Measurements from ENCODE around the gene QDPR. TPM values are rescaled to one million over a fixed set of nuclear protein-coding genes. Genes with fewer than 3 reads are reported as not detected.

QDPR gene
- total RNA-seq, 1 experiment from 2014 or later, result 8.3 TPM

DNA sequence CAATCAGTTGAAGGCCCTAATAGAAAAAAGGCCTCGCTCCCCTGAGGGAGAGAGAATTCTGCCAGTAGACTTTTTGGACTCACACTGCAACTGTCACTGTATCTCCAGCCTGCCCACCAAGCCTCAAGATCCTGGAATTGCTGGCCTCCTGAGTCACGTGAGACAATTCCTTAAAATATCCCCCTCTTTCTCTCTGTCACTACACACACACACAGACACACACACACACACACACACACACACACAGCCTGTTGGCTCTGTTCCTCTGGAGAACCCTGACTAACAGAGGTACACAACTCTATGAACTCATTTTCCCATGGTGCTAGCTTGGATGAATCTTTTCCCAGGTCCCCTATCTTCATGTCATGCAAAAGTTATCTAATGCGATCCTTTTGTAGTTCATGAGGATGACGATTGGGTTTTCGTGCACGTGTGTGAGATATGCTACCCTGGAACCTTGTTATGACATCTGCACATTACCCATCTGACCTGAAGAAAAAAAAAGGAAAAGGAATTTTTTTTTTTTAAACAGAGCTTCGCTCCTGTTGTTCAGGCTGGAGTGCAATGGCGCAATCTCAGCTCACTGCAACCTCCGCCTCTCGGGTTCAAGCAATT lies 16.8 kb upstream of the QDPR start:
- DNase-seq (ENCODE audit: low read depth), result no peak

DNA sequence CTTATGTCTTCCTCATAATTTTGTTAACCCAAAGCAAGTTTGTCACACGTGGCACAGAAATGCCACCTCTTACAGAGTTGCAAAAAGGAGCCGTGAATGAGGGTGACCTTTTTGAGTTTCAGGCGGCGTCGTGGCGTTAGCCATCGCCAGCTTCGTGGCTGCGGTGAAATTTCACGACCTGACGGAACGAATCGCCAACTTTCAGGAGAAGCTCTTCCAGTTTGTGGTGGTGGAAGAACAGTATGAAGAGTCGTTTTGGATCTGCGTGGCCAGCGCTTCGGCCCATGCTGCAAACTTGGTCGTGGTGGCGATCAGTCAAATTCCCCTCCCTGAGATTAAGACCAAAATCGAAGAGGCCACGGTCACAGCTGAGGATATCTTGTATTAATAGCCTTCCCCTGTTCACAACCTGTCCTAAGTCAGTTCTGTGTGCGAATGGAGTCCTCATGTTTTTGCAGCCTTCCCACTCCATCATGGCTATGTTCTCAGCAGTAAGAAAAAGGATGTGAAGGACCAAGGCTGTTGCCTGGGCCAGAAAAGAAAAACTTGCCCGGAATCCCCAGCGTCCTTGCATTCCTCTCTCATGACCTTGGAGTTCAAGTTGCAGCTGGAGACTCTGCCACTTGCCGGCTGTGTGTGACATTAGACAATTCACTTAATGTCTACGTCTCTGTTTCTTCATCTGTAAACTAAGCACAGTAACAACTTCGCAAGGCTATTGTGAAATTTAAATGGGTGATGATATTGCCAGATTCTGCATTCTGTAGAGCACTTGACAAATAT lies 15.0 kb upstream of the QDPR start:
- DNase-seq (ENCODE audit: low read depth), result no peak

DNA sequence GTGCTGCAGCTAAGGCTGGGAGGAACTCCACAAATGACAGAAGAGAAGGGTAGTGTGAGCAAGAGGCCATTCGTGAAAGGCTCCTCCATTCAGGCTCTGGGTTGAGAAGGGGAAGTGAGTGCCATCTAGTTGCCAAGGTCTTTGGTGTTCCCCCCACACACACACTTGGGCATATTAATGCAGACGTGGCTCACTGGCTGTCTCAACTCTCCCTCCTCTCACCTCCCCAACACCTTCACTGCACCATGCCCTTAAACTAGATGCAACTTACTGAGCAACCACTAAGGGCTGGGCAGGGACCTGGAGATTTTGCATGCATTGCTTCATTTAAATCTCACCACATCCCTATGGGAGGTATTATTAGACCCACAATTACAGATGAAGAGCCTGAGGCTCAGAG lies 11.8 kb upstream of the QDPR start:
- no peak for DNase-seq (ENCODE audit: low read depth)

DNA sequence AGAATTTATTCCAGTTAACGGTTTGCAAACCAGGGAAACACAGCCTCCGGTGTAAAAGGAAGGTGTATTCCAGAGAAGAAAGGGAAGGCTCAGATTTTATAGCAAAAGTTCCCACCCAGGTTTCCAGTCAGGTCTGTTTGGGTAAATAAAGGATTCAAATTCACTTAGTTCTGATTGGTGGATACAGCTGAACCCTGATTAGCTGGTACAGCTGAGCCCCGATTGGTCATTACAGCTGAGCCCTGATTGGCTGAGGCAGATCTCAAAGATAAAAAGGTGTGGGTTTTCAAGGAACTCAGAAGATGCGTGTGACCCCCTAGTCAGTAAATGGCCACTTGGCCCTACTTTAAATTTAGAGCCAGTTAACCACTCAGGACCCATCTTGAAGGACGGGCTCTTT lies 9.7 kb upstream of the QDPR start:
- DNase-seq (ENCODE audit: low read depth), result no peak

DNA sequence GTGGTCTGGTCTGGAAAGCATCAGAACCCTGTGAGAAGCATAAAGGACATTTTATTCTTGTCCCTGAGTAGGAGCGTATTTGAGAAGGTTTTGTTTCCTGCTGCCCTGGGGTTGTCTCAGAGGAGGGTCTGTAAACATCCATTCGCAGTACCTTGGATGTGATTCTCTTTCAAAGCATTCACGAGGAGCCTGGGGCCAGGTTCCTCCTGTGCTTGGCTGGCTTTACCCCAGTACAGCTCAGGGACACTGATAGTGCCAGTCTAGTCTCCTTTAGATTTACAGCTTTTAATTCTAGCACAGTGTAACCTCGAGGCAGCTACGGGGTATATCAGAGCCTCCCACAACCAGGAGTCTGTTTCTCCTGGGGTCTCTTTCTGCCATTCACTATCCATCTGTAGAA lies 5.8 kb upstream of the QDPR start:
- DNase-seq (ENCODE audit: low read depth), result no peak

DNA sequence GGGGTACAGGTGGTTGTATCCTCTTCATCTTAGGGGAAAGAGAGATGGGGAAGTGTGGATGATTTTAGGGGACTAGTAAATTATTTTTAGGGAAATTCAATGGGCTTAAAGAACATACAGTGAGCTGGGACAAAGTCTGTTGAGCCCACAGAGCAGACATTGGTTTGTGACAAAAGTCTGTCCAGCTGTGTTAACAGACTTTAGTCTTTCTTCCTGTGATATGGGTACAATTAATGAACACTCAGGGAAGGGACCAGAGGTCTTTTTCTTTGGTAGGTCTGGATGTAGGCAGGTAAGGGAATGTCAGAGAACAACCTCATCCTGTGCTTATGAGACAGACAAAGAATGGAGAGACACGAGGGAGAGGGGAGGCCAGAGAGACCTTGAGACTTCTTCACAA lies 5.1 kb upstream of the QDPR start:
- no peak for DNase-seq (ENCODE audit: low read depth)

DNA sequence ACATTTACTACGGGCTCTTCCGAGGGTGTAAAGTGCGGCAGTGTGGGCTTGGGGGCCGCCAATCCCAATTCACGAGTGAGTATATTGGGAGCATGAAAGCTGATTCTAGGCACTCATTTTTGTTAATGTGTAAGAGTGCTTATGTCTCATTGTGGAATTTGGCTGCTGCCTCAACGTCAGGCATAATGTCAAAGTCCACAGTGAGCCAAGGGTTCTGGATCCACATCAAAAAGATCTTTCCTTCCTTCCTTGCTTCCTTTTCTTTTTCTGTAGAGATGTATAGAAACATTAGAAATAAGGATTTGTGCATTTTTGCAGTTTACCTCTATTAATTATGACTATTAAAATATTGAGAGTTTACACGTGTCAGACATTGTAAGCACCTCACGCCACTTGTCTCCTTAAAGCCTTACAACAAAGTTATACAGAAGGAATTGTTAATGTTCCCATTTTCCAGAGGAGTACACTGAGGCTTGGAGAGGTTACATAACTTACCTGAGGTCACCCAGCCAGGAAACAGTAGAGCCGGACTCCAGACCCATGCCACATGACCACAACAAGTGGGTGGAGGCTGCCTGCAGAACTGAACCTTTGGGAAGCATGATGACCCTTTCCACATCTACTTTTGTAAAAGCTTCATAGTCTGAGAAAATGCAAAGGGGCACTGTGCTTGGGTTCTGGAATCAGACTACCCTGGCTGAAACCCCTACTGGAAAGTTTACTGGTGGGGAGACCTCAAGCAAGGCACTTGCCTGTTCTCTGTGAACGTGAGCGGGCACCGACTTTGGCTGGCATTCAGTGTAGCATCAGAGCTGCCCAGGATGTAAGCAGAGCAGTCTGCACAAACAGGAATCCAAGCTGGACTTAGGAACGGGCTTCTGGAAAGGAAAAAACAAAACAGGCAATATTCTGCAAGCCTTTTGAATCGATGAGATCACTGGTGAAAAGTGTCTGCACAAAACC lies 3.8 kb upstream of the QDPR start:
- no peak for DNase-seq (ENCODE audit: low read depth)

DNA sequence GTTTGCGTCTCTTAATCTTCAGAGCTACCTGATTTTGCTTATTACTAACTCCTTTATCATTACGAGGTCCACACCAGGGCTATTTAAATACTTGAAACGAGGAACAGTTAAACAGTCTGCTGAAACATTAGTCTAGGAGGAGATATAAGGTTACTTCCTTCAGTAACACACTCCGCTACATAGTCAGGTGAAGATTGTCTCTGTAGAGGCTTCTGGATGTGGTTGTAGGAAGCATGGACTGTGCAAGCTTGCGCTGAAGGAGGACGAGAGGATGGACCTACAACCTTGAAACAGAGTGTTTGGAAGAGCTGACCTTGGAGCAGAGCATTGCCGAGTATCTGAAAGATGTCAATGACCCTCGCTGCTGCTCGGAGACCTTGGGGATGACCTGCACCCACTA lies 3.0 kb upstream of the QDPR start, which contains the start of gene CLRN2:
Gene CLRN2 (plus strand): TSS at position 301 of the 400 bp plus-strand sequence. CDS start 102 bp downstream, outside the sequence.
- DNase-seq (ENCODE audit: low read depth), result no peak

DNA sequence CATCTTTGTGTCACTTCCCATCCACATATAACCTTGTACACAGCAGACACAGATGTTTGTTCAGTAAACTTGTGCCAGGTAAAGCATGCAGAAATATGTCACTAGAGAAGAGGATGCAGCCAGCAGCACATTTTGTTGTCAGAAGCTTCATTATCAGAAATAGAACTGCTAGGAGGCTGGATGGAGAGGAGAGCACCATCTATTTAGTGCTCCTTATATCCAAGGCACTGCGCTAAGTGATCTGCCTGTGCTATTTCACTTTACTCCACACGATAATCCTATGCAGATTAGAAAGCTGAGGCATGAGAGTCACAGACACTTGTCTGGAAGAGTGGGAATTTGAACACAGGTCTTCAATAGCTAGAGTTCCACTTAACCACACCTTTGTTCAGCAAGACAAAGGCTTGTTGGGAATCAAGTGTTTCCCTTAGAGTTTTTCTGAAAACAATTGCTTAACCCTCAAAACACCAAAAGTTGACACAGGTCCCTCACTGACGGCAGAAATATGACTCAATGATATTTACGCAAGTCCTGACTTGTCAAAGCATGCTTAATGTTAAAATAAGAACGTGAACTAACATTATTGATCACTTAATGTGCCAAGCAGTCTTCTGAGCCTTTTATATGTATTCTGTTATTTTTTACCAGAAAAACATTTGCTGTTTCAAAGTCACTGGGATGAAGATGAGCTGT lies 1.2 kb upstream of the QDPR start:
- no peak for DNase-seq (ENCODE audit: low read depth)

DNA sequence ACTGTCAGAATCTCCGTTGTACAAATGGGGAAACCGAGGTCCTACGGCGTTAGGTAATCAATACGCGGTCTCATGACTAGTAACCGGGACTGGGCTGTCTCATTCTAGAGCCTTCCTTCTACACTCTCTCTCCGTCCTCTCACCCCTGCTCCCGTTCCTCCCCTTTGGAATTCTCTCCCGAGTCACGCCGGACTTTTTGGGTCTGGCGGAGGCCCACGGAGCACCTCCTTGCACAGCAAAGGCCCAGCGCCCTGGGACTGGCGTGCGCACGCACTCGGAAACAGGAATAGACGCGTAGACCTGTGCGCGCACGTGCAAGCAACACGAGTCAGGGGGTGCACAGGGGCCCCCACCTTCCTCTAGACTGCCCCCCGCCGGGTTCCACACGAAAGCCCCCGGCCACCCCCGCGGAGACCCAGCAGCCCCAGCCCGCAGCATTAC lies 361 bp downstream of the QDPR start:
- peak; percentile 34 for DNase-seq (ENCODE audit: low read depth)

DNA sequence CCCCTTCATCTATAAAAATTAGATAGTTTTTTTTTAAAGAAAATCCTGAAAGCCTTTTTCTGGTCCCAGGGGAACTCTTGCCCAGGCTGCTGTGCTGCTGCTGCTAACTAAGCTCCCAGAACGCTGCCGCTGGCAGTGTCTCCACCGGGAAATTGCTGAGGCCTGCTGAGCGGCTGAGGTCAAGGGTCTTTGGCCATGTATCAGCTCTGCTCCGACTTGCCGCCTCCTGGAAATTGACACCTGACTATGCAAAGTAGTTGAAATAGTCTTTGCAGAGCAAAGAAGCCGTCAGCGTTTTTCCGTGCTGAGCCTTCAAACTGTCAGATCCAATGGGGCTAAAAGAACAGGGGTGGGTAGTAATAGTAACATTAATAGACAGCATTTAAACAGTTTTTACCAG lies 839 bp downstream of the QDPR start:
- no peak for DNase-seq (ENCODE audit: low read depth)

DNA sequence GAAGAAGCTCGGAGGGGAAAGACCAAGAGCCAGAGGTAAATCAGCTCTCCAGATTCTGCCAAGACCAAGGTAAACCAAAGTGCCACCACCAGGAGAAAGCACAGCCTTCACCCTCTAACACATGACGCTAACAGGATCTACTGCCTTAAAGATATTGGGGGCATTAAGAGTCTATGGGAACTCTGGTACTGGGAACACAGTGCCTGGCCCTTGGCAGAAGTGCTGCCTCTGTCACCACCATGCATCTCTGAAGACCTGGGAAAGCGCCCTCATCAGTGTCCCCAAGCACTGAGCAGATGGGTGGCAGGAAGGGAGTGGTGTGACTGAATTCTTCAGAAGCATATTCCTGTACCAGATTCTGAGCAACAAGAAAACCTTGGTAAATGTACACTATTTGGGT lies 1.3 kb downstream of the QDPR start:
- DNase-seq (ENCODE audit: low read depth), result no peak

DNA sequence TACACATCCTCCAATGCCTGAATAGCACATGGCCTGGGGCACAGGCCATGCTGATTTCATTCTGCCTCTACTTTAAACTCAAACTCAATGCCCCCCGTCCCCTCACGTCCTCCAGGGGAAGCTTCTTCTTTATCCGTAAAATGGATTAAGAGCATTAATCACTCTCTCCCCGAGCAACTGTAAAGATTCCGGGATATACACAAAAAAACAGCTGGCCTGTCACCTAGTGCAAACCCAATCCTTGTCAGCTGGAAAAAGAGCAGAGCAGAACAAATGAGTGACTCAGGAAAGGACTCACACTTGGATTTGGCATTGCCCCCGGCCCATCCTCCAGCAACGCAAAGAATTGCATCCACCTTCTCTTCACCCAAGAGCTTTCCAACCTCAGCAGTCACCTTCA lies 7.8 kb downstream of the QDPR start:
- no peak for DNase-seq (ENCODE audit: low read depth)

DNA sequence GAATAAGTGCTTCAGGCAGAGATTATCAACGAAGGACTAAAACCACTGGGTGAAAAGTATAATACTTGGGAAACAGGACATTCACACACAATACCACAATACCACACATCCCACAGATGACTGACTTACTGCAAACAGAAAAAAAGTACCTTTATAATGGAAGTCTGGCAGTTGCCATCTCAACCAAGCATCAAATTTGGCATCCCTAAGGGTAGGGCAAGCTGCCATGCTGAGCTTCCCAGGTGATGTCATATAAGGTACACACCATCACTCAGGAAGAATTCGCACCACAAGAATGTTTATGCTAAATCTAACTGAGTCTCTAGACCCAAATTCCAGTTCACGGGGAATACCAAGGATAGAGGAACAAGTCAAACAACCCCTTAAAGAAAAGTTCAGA lies 9.1 kb downstream of the QDPR start:
- peak; percentile 55 for DNase-seq (ENCODE audit: low read depth)

DNA sequence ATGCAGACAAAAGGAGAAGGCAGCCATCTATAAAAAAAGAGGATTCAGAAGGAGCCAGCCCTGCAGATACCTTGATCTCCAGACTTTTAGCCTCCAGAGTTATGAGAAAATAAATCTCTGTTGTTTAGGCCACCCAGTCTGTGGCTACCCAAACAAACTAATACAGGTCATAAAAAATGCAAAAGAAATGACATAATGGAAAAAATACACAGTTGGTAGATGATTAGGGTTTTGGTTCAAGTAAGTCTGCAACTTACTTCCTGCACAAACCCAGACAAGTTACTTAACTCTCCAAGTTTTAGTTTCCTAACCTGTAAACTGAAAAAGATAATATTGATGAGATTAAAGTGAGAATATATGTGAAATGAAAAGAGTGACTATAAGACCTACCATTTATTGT lies 11.3 kb downstream of the QDPR start:
- DNase-seq (ENCODE audit: low read depth), result no peak

DNA sequence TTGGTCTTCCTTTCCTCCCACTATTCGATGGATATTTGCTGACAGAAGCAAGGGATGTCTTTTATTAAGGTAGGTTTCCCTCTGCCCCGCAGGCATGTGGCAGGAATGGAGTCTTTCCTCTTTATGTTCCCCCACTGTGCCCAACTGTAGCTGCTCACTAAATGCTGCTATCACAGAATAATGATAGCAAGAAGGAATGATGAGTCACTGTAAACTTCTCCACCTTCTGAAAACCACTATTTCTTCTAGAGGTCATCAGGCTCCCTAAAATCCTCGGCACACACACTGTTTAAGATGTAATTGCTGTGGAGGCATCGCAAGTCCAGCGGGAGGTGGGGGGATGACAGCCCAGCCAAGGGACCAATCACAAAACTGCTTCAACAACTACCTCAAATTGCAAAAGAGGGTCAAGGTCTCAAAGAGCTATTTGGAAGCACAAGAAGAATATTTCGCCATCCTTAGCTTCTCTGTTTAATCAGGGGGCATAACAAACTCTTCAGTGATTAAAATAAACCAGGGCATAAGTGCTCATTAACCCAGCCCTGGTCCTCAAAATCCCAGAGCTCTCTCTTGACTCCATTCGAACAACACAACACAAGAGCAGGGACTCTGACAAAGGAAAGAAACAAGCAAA lies 13.9 kb downstream of the QDPR start:
- DNase-seq (ENCODE audit: low read depth), result no peak

DNA sequence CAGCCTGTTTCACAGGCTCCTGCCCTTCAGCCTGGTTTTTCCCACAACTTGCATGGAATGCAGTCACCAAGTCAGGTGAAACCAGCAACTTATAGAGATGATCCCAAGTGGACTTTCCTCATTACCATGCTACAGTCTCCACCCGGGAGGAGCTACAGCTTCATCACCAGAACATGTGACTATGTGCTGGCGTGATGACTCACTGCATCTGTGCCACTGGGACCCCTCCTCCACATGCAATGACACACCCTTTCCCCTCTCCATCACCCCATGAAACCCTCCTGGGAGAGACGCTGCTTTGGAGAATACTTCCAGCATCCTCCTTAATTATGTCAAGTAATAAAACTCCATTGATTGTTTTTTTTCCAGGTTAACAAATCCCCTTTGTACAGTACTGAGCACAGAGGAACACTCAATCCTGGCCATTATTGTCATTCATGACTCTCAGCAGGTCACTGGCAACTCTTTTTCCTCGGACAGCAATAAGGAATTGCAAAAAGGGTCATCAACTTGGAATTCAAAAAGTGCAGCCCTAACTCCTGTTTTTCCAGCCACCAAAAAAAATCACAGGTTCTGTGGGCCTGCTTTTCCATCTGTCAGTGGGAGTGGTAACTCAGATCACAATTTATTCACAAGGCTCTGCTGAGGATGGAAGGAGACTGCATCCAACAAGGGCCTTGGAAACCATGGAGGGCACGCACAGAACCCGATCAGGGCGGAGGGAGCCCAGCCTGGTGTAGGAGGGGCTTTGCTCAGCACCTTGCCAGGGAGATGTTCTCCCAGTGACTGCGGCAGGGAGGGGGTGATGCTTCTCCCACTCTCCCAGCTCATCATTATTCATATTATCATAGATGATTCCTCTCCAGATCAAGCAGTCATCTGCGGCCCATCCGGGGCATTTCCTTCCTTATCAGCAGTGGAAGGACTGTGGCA lies 17.4 kb downstream of the QDPR start:
- peak; percentile 76 for DNase-seq (ENCODE audit: low read depth)

DNA sequence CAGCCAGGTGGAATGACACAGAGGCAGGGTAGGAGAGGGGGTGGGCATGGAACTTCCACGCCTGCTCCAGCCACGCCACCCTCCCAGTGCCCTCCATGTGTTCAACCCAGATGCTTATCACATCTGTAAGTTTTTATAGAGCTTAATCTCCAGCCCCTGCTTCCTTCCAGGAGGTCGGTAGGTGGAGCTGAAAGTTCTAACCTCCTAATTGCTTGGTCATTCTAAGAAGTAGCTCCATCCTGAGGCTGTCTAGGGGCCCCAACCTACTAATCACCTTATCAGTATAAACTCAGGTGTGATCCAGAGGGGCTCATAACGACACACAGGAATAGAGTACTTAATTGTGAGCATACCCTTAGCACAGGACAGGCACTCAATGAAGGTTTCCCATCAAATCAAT lies 18.3 kb downstream of the QDPR start:
- DNase-seq (ENCODE audit: low read depth), result no peak

DNA sequence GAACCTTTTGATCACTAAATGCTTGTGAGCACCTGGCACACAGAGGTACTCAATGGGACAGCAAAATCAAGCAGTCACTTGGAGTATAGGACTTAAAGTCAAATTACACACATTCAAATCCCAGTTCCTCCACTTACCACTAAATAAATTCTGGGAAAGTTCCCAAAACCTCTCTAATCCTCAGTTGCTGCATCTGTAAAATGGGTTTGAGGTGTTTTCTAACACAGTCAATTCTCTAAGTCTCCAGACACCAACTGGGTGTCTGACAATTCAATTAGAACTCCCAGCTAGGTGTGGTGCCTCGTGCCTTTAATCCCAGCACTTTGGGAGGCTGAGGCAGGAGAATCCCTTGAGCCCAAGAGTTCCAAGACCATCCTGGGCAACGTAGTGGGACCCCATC lies 19.0 kb downstream of the QDPR start:
- no peak for DNase-seq (ENCODE audit: low read depth)

DNA sequence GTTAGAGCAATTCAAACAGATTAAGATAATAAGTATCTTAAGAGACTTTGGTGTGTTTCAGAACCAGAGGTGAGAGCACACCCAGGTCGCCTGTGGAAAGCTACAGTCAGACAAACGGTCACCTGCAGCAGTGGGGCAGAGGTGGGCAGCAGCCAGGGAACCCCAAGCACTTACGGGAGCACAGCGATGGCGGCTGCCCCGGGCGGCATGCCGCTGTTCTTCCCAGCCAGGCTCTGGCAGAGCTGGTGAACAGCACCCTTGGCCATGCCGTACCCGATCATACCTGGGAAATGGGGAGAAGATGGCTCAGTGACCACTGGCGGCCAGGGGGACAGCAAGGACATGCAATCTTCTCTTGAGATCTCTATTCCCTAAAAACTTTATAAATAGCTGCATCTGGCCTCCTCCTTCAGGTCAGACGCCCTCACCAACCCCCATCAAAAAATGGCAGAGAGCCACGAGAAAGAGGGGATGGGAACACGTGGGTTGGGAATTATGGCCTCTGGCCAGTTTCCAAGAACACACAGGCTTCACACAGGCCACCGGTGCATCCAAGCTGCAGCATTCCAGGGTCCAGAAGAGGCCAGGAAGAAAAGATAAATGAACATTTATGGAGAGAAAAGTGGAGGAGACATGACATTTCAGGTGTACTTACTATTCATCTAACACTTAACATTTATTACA lies 19.7 kb downstream of the QDPR start:
- no peak for DNase-seq (ENCODE audit: low read depth)

All from M059J (cell line).